ENCODE measurements around the gene SPG11.
"Not testable (repeated sequence)": the region's sequence is repeated elsewhere in the genome, so short reads cannot be mapped to it uniquely, and the experiment has no call there.

SPG11 gene

DNA sequence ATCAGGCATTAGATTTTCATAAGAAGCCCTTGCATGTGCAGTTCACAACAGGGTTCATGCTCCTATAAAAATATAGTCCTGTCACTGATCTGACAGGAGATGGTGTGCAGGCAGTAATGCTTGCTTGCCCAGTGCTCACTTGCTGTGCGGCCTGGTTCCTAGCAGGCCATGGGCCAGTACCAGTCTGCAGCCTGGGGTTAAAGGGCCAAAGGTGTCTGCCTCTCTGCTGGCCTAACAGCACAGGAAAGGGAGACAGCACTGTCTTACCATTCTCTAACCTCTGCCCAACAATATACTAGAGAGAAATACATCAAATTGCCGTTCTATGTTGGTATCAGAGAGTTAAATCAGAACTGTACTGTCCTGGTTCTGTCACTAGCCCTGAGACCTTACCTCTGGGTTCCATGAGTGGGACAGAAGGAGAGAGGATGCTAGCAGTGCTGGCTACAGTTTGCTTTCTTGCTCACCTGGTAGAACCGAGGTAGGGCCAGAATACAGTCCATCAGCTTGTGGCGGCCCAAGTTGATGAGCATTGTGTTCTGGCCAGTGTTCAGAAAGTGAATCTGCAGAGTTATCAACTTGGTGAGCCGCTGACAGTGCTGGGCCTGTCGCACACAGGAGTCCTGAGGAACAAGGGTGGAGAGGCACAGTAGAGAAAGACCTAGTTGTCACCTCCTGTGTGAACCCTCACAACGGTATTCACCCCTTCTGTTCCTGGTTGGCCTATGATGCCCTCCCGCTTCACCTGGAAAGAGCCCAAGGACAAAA lies 97.9 kb downstream of the SPG11 start:
- Histone ChIP-seq H3K79me2 (ENCODE audit: insufficient read depth, low read length) (no peaks in the 10 kb centered on the region), H3K27ac (ENCODE audit: low read depth, low read length) (no peak overlapping the region), H3K4me3 (ENCODE audit: insufficient read depth, low read length, poor library complexity, severe bottlenecking) (no peak overlapping the region), H3K9ac (ENCODE audit: low read length) (no peak overlapping the region), H2AFZ (ENCODE audit: low read depth, low read length, severe bottlenecking) (no peak overlapping the region), H3K9me2 (replicated peaks; ENCODE audit: insufficient read depth, low read length) (no peaks in the 10 kb centered on the region), H3F3A (ENCODE audit: insufficient read depth) (peaks cover 7% of the 10 kb centered on the region; the same call in 1 of the 2 replicates), H3K27me3 (ENCODE audit: low read length) (no peaks in the 10 kb centered on the region), H3K9me3 (ENCODE audit: insufficient read depth, low read length) (peaks cover 10% of the 10 kb centered on the region; the same call in 1 of the 2 replicates), H3K4me2 (ENCODE audit: low read depth, low read length, poor library complexity, severe bottlenecking) (no peak overlapping the region), H3K36me3 (ENCODE audit: low read length) (peaks cover 41% of the 10 kb centered on the region), H4K20me1 (ENCODE audit: low read depth, low read length) (no peaks in the 10 kb centered on the region)
- no peak for TF ChIP-seq EZH2phosphoT487 (conservative IDR thresholded peaks at IDR 0.05; ENCODE audit: low read length)
- TF ChIP-seq, protein P1, sequence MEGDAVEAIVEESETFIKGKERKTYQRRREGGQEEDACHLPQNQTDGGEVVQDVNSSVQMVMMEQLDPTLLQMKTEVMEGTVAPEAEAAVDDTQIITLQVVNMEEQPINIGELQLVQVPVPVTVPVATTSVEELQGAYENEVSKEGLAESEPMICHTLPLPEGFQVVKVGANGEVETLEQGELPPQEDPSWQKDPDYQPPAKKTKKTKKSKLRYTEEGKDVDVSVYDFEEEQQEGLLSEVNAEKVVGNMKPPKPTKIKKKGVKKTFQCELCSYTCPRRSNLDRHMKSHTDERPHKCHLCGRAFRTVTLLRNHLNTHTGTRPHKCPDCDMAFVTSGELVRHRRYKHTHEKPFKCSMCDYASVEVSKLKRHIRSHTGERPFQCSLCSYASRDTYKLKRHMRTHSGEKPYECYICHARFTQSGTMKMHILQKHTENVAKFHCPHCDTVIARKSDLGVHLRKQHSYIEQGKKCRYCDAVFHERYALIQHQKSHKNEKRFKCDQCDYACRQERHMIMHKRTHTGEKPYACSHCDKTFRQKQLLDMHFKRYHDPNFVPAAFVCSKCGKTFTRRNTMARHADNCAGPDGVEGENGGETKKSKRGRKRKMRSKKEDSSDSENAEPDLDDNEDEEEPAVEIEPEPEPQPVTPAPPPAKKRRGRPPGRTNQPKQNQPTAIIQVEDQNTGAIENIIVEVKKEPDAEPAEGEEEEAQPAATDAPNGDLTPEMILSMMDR (IDR thresholded peaks at IDR 0.05; ENCODE audit: insufficient read depth, low read length, poor library complexity, severe bottlenecking) = no peak

DNA sequence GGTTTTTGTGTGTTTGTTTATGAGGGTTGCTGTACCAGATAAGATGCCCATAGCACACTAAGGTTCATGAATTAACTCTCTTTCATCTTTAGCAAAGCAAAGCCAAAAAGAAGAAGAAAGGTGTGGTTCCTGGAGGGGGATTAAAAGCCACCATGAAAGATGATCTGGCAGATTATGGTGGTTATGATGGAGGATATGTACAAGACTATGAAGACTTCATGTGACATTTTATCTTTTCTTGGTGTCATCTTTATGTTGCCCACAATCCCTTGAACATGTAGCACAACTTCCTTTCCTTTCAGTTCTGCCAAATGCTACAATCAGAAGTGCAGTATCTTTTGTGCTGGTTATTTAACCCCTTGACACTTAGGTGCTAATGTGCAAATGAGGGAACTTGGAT lies 102.5 kb downstream of the SPG11 start:
- H4K20me1 ChIP-seq (ENCODE audit: low read depth, low read length) = not testable (repeated sequence)

DNA sequence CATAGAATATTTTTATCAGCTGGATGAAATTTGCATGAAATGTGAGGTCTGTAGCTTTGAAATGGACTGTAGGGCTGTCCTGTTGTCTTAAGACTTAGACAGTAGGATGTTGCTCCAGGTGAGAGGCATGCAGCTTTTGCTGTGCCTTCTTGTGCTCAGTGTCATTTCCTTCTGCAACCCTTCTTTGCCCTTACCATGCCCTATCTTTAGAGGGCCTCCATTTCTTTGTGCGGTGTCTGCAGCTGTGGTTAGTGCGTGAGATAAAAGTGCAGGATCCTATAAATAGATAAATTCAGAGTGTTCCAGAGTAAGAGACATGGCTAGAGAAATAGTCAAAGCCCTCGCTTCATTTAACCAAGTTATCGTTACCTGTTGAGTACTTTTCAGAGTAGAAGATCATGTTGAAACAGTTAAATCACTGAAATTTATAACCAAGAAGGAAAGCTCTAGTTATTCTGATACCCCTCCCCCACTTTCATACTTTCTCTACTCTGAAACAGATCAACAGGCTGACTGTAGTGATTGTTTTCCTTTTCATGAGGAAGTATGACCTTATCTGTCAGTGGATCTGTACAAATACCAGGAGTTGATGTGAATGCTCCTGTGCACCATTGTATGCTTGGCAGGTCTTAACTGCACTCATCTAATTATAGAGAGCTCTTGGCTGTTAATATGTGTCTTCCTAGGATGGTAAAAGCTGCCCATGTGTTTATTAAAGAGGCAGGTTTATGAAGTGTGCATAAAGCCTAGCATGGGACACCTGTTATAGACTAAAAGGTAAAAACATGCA lies 108.3 kb downstream of the SPG11 start:
- H3K9me2 ChIP-seq (replicated peaks; ENCODE audit: insufficient read depth, low read length) = no peaks in the 10 kb centered on the region
- no peaks in the 10 kb centered on the region for H3K9me3 ChIP-seq (ENCODE audit: insufficient read depth, low read length)
- peaks cover 37% of the 10 kb centered on the region for H3K36me3 ChIP-seq (ENCODE audit: low read length)
- no peak for TF ChIP-seq EZH2phosphoT487 (conservative IDR thresholded peaks at IDR 0.05; ENCODE audit: low read length)
- TF ChIP-seq, protein P1 (IDR thresholded peaks at IDR 0.05; ENCODE audit: insufficient read depth, low read length, poor library complexity, severe bottlenecking) = no peak
- H3K4me3 ChIP-seq (ENCODE audit: insufficient read depth, low read length, poor library complexity, severe bottlenecking) = no peak overlapping the region
- no peak overlapping the region for H2AFZ ChIP-seq (ENCODE audit: low read depth, low read length, severe bottlenecking)
- peaks cover 7% of the 10 kb centered on the region for H3F3A ChIP-seq (ENCODE audit: insufficient read depth)
- H3K27ac ChIP-seq (ENCODE audit: low read depth, low read length) = no peak overlapping the region
- peaks cover 19% of the 10 kb centered on the region; the same call in 1 of the 2 replicates for H3K79me2 ChIP-seq (ENCODE audit: insufficient read depth, low read length)
- H3K9ac ChIP-seq (ENCODE audit: low read length) = no peak overlapping the region
- no peak overlapping the region for H3K4me2 ChIP-seq (ENCODE audit: low read depth, low read length, poor library complexity, severe bottlenecking)
- no peaks in the 10 kb centered on the region for H4K20me1 ChIP-seq (ENCODE audit: low read depth, low read length)
- no peaks in the 10 kb centered on the region for H3K27me3 ChIP-seq (ENCODE audit: low read length)

More for the DNA sequence above, 102.5 kb downstream of the SPG11 start:
- H3F3A ChIP-seq (ENCODE audit: insufficient read depth); H3K4me2 ChIP-seq (ENCODE audit: low read depth, low read length, poor library complexity, severe bottlenecking); H2AFZ ChIP-seq (ENCODE audit: low read depth, low read length, severe bottlenecking); H3K79me2 ChIP-seq (ENCODE audit: insufficient read depth, low read length); H3K9me2 ChIP-seq (replicated peaks; ENCODE audit: insufficient read depth, low read length); H3K27ac ChIP-seq (ENCODE audit: low read depth, low read length); H3K4me3 ChIP-seq (ENCODE audit: insufficient read depth, low read length, poor library complexity, severe bottlenecking); H3K27me3 ChIP-seq (ENCODE audit: low read length); H3K9ac ChIP-seq (ENCODE audit: low read length): not testable (repeated sequence)
- Histone ChIP-seq H3K9me3 (ENCODE audit: insufficient read depth, low read length) (peaks cover 10% of the 10 kb centered on the region; the same call in 1 of the 2 replicates), H3K36me3 (ENCODE audit: low read length) (peaks cover 57% of the 10 kb centered on the region)
